Posterior cingulate gyrus (tissue), 11 donors: Measurements from ENCODE around the gene VPS18.
"Not testable (repeated sequence)": the region's sequence is repeated elsewhere in the genome, so short reads cannot be mapped to it uniquely, and the experiment has no call there.

Experiments
- DNase-seq, 10 donors: peaks; one replicate each; pipeline versions ENCODE4 v3.0.0 to v3.0.0-alpha.2; 2020 to 2021; ENCODE audit warnings: mixed read lengths in 3 of 10
- intact Hi-C: fragments of 100-400 bp; cut with DNase I; formaldehyde crosslinking; loops from one replicate; pipeline ENCODE4 v1.15.1; 2023

The VPS18 gene, protein sequence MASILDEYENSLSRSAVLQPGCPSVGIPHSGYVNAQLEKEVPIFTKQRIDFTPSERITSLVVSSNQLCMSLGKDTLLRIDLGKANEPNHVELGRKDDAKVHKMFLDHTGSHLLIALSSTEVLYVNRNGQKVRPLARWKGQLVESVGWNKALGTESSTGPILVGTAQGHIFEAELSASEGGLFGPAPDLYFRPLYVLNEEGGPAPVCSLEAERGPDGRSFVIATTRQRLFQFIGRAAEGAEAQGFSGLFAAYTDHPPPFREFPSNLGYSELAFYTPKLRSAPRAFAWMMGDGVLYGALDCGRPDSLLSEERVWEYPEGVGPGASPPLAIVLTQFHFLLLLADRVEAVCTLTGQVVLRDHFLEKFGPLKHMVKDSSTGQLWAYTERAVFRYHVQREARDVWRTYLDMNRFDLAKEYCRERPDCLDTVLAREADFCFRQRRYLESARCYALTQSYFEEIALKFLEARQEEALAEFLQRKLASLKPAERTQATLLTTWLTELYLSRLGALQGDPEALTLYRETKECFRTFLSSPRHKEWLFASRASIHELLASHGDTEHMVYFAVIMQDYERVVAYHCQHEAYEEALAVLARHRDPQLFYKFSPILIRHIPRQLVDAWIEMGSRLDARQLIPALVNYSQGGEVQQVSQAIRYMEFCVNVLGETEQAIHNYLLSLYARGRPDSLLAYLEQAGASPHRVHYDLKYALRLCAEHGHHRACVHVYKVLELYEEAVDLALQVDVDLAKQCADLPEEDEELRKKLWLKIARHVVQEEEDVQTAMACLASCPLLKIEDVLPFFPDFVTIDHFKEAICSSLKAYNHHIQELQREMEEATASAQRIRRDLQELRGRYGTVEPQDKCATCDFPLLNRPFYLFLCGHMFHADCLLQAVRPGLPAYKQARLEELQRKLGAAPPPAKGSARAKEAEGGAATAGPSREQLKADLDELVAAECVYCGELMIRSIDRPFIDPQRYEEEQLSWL

DNA sequence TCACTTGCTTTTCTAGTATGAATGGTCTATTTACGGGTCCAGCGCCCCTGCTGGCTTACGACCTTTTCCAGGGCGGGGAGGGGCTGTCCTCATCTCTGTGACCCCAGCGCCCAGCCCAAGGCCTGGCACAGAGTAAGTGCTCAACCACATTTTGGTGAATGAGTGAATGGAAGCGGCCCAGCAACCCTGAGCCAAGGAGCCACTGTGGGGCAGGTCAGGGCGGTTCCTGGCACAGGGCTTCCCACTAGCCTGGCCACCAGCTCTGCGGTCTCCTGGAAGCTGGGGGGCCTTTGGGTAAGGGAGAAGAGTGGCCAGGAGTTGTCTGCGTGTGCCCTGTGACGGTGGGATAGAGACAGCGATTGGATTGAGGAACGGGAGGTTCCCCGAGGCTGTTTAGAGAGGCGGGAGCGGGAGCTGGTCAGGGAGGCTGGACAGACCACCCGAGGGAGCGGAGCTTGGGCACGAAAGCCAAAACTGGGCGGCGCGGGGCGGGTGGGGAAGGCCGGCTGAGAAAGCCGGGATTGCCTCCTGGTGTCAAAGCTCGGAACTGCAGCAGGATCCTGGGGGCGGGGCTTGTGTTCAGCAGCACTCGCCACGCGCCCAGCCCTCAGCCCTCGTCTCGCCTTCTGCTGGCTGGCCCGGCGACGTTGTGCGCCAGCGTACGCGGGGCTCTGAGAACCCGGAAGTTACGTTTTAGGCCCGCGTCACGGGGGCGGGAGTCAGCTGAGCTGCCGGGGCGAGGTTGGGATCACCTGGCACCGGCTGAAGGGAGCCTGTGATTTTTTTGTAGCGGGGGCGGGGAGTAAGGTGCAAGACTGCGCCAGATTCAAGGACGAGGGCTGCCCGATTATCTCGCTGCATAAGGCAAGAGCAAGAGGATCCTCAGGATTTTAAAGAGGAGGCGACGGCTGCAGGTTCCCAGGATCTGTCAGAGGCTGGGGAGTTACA, at the start of gene VPS18:
VPS18 (plus strand) TSS at position 718 of the 948 bp plus-strand sequence. CDS start 319 bp downstream, outside the sequence.
- DNase-seq, result peak; percentile 99 to 100 (median 99)
- intact Hi-C loops, result loop anchor here (2.0 to 5.0 kb wide), 6 partner anchors 33 to 299 kb away; partner anchors contain the start of genes DNAJC17, KNL1 and ZFYVE19

DNA sequence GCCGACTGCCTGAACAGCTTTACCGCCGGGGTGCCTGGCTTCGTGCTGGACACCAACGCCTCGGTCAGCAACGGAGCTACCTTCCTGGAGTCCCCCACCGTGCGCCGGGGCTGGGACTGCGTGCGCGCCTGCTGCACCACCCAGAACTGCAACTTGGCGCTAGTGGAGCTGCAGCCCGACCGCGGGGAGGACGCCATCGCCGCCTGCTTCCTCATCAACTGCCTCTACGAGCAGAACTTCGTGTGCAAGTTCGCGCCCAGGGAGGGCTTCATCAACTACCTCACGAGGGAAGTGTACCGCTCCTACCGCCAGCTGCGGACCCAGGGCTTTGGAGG, 49.6 kb upstream of the VPS18 start:
- intact Hi-C loops, result no loop called here
- DNase-seq, result peak in 3 of 10 donors; percentile 72 to 85 (median 81)

DNA sequence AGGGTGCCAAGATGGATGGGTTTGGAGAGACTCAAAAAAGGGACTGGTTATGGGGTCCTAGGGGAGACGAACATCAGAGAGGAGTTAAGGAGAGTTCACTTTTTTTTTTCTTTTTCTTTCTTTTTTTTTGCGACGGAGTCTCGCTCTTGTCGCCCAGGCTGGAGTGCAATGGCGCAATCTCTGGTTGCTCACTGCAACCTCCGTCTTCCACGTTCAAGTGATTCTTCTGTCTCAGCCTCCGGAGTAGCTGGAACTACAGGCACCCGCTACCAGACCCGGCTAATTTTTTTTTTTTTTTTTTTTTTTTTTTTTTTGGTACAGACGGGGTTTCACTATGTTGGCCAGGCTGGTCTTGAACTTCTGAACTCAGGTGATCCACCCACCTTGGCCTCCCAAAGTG, 49.2 kb upstream of the VPS18 start:
- peak in 1 of 10 donors; percentile 44 for DNase-seq
- intact Hi-C loops, result no loop called here

DNA sequence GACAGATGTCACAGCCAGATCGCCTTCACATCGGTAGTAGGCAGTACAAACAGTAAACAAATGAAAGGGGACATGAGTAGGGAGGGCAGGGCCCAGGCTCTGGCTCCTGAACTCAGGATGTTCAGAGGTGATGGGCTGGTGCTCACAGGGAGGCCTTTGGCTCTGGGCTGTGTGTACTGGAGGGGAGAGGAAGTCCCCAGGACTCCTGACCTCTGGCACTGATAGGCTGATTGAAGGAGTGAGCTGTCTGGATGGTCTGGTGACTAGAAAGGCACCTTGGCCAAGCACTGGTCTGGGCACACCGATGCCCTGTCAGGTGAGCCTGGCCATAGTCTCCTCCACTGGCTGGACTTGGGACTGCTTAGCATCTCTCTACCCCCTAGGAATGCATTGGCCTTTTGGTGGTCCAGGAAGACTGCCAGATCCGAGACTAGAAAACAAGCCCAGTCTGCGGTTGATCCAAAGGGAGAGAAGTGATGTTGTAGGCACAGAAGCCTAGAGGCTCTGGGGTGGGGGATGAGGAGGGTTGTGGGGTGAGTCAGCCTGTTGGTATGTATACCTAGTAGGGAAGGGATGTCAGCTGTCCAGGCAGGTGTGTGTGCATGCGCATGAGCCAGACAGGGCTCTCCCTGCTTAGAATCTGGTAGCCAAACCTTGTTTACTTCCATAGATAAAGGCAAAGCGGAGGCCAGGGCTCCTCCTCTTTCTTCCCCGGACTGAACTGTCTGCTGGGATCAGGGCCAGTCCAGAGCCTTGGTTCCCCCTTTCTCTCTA, 48.6 kb upstream of the VPS18 start:
- DNase-seq, result peak in 3 of 10 donors; percentile 23 to 45 (median 35)
- intact Hi-C loops, result no loop called here

DNA sequence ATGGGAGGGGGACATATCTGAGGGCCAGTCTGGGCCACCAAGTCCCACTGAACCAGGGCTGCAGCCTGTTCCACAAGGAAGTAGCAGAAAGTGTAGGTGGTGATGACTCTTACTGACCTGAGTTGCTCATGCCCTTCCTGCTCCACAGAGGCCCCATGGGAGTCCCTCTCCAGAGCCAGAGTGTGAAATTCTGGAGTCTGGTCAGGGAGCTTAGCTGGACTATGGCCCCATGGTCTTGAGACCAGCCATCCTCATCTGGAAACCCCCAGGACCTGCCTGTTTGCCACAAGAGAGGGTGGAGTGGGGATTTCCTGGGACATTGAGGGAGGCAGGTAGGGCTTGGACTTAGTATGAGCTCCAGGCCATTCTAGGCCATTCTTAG, 47.4 kb upstream of the VPS18 start:
- peak in 3 of 10 donors; percentile 9 to 41 (median 33) for DNase-seq
- intact Hi-C loops, result no loop called here

DNA sequence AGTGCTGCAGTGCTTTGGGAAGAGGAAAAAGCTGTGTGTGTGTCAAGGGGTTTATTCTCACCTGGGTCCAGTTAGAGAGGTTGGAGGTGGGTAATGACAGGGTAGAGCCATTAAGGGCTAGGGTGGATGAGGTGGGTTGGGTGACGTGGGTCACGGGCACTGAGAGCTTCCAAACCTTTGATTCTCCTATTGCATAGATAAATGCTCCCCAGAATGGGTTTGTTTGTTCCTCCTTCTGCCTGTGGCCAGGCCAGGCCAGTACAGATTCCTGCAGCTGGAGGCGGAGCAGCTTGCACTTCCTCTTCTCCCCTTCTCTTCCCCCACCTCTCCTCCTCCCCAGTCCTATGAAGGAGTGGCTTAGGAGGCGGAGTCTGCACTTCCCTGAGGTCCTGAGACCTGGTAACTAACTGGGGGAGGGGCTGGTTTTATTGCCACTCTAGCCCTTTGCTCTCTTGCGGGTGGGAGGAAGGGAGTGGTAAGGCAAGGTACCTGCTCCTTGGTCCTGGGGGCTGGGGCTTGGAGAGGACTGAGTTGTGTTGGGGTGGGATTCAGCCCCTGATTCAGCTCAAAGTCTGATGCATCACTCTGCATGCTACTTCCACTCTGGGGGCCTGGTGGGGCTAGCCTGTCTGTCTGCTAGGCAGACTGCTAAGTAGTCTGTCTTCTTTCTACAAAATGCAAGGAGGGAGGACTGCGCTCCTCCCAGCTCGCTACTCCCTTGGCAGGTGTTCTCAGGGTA, 46.9 kb upstream of the VPS18 start:
- DNase-seq, result peak in 5 of 10 donors; percentile 15 to 83 (median 46)
- intact Hi-C loops, result no loop called here

DNA sequence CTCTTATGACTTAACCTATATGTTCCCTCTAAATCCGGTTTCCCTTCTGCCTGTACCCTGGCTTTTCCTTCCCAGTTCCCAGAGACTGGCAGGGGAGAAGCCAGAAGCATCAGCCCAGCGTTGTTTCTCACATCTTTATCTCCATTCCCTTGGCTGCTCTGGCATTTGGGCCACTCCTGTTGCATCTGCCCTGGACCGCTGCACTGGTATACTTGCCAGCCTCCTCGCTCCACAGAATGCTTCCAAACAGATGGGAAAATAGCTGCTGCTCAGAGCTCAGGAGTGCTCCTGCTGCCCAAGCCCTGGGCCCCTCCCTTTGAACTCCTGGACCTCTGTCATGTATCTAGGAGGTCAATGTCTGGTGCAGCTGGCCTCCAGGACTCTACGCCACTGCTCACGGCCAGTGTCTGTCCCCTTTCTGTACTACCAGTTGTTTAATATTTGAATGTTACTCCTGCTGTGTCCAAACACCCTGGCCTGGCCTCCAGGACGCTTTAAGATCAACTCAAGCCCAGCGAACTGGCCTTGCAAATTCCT, 43.6 kb upstream of the VPS18 start:
- intact Hi-C loops, result no loop called here

DNA sequence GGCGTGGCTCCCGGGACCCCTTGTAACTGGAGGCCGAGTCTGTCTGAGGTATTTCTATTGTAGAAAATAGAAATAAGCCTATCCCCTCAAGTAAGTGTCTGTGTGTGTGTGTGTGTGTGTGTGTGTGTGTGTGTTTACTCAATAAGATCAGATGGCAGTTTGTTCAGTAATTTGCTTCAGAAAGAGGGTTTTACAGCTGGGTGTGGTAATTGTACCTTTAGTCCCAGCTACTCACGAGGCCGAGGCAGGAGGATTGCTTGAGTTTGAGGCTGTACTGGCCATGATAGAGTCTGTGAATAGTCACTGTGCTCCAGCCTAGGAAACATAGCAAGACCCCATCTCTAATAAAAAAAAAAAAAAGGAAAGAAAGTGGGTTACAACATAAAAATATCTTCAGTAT, 41.7 kb upstream of the VPS18 start:
- DNase-seq, result no peak
- intact Hi-C loops, result no loop called here

More for the DNA sequence above, 43.6 kb upstream of the VPS18 start:
- peak in 3 of 10 donors; percentile 24 to 62 (median 45) for DNase-seq

DNA sequence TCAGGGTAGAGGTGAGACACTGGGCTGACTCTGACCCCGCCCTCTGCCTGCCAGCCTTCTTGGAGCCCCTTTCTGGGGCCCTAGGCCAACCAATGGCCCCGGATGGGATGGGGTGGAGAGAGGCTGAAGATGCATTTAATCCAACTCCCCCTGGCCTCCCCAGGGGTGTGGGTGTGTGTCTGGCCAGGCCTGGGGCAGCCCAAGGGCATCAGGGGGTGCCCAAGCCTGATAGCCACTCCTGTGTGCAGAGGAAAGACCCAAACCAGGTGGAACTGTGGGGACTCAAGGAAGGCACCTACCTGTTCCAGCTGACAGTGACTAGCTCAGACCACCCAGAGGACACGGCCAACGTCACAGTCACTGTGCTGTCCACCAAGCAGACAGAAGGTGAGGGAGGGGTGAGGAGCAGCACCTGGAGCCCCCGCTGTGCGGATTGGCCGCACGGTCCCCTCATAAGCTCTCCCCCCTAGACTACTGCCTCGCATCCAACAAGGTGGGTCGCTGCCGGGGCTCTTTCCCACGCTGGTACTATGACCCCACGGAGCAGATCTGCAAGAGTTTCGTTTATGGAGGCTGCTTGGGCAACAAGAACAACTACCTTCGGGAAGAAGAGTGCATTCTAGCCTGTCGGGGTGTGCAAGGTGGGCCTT, 40.9 kb upstream of the VPS18 start:
- intact Hi-C loops, result no loop called here
- DNase-seq, result peak in 3 of 10 donors; percentile 55 to 59 (median 57)

DNA sequence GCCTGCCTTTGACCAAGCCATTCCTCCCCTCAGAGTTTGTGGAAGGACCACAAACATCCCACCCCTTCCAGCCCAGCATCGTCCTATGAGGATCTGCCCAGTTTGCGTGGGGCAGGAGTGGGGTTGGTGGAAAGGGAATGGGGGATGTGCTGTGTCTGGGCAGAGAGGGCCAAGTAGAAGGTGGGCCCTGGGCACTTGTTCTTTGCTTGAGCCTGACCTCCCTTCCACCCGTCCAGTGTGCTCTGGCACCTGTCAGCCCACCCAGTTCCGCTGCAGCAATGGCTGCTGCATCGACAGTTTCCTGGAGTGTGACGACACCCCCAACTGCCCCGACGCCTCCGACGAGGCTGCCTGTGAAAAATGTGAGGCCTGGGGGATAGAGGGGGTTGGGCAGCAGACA, 40.1 kb upstream of the VPS18 start:
- peak in 3 of 10 donors; percentile 7 to 49 (median 24) for DNase-seq
- intact Hi-C loops, result no loop called here

DNA sequence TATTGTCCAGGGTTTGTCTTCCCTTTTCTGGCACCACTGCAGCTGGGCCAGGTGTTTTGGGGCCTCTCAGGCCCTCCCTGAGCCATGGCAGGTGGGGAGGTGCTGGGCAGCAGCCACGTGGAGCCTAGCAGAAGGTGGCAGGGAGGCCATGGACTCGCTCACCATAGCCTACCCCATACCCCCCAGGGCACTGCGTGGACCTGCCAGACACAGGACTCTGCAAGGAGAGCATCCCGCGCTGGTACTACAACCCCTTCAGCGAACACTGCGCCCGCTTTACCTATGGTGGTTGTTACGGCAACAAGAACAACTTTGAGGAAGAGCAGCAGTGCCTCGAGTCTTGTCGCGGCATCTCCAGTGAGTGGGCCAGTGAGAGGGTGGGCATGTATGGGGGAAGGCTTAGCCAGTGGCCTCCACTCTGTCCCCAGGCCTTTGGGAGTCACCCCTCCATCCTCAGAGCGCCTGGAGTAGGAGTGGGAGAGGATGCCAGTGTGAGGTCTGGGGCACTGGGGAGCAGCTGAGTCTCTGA, 38.5 kb upstream of the VPS18 start:
- DNase-seq, result peak in 3 of 10 donors; percentile 55 to 70 (median 61)
- intact Hi-C loops, result no loop called here

DNA sequence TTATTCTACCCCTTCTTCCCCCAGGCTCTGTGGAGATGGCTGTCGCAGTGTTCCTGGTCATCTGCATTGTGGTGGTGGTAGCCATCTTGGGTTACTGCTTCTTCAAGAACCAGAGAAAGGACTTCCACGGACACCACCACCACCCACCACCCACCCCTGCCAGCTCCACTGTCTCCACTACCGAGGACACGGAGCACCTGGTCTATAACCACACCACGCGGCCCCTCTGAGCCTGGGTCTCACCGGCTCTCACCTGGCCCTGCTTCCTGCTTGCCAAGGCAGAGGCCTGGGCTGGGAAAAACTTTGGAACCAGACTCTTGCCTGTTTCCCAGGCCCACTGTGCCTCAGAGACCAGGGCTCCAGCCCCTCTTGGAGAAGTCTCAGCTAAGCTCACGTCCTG, 37.5 kb upstream of the VPS18 start:
- intact Hi-C loops, result no loop called here
- DNase-seq, result peak in 3 of 10 donors; percentile 54 to 77 (median 75)

DNA sequence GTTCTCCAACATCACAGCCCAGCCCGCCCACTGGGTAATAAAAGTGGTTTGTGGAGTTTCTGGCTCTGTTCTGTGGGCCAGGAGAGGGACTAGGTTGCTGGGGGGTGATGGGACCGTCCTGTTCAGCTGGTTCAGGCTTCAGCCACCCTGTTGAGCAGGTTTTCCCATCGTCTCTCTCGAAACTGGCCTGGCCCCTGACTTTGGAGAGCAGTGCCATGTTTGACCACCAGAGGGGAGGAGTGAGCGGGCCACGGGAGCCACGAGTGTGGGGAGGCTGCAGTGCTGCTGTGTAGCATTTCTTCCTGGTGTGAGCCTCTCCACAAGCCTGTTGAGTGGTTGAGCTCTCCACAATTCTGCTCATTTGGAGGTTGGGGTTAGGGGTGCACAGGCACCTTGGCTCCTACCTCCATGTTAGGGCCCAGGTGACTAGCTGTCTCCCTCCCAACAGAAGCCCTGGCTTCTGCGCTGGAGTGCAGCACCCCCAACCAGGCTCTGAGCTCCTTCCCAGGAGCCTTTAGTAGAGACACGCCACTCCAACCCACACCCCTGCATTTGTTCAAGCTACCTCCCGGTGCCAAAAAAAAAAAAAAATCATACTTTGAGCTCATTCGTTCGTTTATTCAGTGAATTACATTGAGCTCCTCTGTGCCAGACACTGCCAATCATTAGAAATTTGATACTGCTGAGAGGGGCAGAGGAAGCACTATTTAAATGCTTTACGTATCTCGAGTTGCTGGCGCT, 36.5 kb upstream of the VPS18 start:
- intact Hi-C loops, result no loop called here
- peak; percentile 48 to 96 (median 76) for DNase-seq

DNA sequence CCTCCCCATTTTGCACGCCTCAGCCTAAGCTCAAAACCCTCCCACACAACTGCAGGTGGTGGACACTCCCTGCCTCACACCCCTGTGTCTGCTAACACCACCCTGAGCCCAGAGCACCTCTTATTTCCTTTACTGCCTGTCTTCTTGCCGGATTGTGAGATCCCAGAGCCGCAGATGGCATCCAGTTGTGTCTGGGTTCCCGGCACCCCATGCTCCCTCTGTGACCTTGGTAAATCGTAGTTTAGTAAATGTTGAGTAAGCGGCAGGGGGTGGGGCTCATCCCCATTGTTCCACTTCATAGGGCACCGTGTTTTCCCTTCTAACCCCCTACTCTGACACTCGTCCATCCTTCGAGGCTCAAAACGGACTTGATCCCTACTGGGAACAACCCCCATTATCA, 35.5 kb upstream of the VPS18 start:
- intact Hi-C loops, result no loop called here
- DNase-seq, result peak in 3 of 10 donors; percentile 7 to 37 (median 13)

DNA sequence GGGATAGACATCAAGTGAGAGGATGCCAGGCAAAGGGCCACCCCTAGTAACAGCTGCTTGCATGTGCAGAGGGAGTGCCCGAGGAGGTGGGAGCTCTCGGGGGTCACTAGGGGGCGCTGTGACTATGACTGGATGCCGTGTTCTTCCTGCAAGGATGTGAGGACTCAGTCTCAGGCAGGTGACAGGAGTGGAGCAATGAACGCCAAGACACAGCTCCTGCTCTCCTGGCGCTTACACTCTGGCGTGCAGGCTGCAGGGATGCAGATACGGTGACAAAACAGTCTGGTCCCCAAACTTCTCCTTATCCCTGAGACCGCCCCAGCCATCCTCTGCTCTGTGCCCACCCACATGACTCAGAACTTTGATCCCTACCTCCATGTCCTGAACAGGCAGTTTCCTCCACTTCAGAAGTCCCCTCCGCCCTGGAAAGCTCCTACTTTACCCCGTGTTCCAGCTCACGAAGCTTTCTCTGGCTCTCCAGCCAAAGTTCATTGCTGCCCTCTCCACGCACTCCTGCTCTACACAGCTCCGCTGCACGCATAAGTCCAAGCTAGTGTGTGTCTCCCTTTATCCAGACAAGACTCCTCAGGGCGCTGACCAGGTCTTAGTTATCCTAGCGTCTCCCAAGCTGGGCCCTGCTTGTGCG, 34.9 kb upstream of the VPS18 start:
- intact Hi-C loops, result no loop called here
- peak in 8 of 10 donors; percentile 51 to 93 (median 65) for DNase-seq

DNA sequence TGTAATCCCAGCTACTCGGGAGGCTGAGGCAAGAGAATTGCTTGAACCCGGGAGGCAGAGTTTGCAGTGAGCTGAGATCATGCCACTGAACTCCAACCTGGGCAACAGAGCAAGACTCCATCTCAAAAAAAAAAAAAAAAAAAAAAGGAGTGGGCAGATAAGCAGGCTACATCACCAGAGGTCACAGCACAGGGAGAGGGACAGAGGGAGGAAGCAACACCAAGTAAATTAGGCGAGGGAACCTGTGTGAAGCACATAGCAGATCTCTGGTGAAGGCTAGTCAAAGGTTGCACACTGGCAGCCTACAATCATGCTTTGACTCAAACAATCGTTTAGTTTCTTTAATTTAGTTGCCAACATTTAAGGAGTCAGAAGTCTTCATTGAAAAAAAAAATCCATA, 33.1 kb upstream of the VPS18 start:
- intact Hi-C loops, result loop anchor here (2.0 kb wide), 1 partner anchor 32 kb away; no protein-coding TSS in a partner anchor

More for the DNA sequence above, 33.1 kb upstream of the VPS18 start:
- DNase-seq, result not testable (repeated sequence)
